CD4-positive, alpha-beta T cell treated with Interleukin-10 for 1 hour (primary cell): Measurements from ENCODE around the gene TRPV2.

Experiments used
- DNase-seq: peaks from one replicate; pipeline ENCODE4 v3.0.0-alpha.2; 2020

The TRPV2 gene

GRCh38 chr17:16477666-16478065 is 62.3 kb downstream of the TRPV2 start:
- DNase-seq, result no peak

GRCh38 chr17:16478649-16479048 is 63.3 kb downstream of the TRPV2 start:
- DNase-seq, result no peak

GRCh38 chr17:16479264-16479663 is 63.9 kb downstream of the TRPV2 start:
- no peak for DNase-seq

GRCh38 chr17:16480995-16481394 is 65.6 kb downstream of the TRPV2 start:
- DNase-seq, result no peak

GRCh38 chr17:16482253-16482652 is 66.9 kb downstream of the TRPV2 start:
- no peak for DNase-seq

GRCh38 chr17:16483021-16483645 is 67.8 kb downstream of the TRPV2 start:
- DNase-seq, result no peak

GRCh38 chr17:16484445-16485175 is 69.2 kb downstream of the TRPV2 start:
- DNase-seq, result no peak
